Activated CD4-positive, alpha-beta T cell treated with anti-CD3 and anti-CD28 coated beads, Interleukin-2, amount 10 ng/mL, durations not matched to agents 24 days and 14 days (primary cell): ENCODE data around the gene RAI14. TPM values are rescaled to one million over a fixed set of nuclear protein-coding genes. Genes with fewer than 3 reads are reported as not detected.
"Not testable (repeated sequence)": the region's sequence is repeated elsewhere in the genome, so short reads cannot be mapped to it uniquely, and the experiment has no call there.

Experiments used
- DNase-seq: peaks from one replicate; pipeline ENCODE4 v3.0.0; 2022
- H3K27ac Mint-ChIP-seq: one replicate; pipeline ENCODE4 v1.8.0; 2022; ENCODE audit warnings: mild to moderate bottlenecking, mixed read lengths
- H3K27me3 Mint-ChIP-seq: one replicate; pipeline ENCODE4 v1.8.0; 2022; ENCODE audit warnings: mixed read lengths
- H3K36me3 Mint-ChIP-seq: one replicate; pipeline ENCODE4 v1.8.0; 2022; ENCODE audit warnings: low read depth, mild to moderate bottlenecking, mixed read lengths
- H3K4me1 Mint-ChIP-seq: one replicate; pipeline ENCODE4 v1.8.0; 2021; ENCODE audit warnings: mixed read lengths
- H3K4me3 Mint-ChIP-seq: one replicate; pipeline ENCODE4 v1.8.0; 2022; ENCODE audit warnings: mild to moderate bottlenecking, moderate library complexity, mixed read lengths
- H3K9me3 Mint-ChIP-seq: one replicate; pipeline ENCODE4 v1.8.0; 2021; ENCODE audit warnings: mixed read lengths
- intact Hi-C: fragments of 100-400 bp; cut with micrococcal nuclease; formaldehyde crosslinking; loops from one replicate; pipeline ENCODE4 v1.15.1; 2023
- total RNA-seq: library from RNA; stranded (reverse); gene quantifications from 2 replicates; pipeline ENCODE4 v1.2.3, GENCODE V29; 2022

Gene RAI14
- total RNA-seq, 1 donor from 2014 or later = 5.1 TPM

GRCh38 chr5:34692786-34693185 is 36.7 kb downstream of the RAI14 start:
- H3K4me3 Mint-ChIP-seq = no peak overlapping the region
- intact Hi-C loops = no loop called here
- no peaks in the 10 kb centered on the region for H3K36me3 Mint-ChIP-seq
- peaks cover 2% of the 10 kb centered on the region for H3K4me1 Mint-ChIP-seq
- no peaks in the 10 kb centered on the region for H3K9me3 Mint-ChIP-seq
- H3K27me3 Mint-ChIP-seq = no peaks in the 10 kb centered on the region
- H3K27ac Mint-ChIP-seq = no peak overlapping the region
- DNase-seq = no peak

- no peak overlapping the region for H3K4me3 Mint-ChIP-seq
- H3K36me3 Mint-ChIP-seq = no peaks in the 10 kb centered on the region
- no peak for DNase-seq
- intact Hi-C loops = no loop called here
- H3K9me3 Mint-ChIP-seq = no peaks in the 10 kb centered on the region
- no peaks in the 10 kb centered on the region for H3K27me3 Mint-ChIP-seq
- H3K27ac Mint-ChIP-seq = no peak overlapping the region
- peaks cover 2% of the 10 kb centered on the region for H3K4me1 Mint-ChIP-seq
Observed at GRCh38 chr5:34694012-34694411, 37.9 kb downstream of the RAI14 start.

- H3K4me1 Mint-ChIP-seq = peaks cover 2% of the 10 kb centered on the region
- no peaks in the 10 kb centered on the region for H3K27me3 Mint-ChIP-seq
- no peak overlapping the region for H3K4me3 Mint-ChIP-seq
- no peak overlapping the region for H3K27ac Mint-ChIP-seq
- no peaks in the 10 kb centered on the region for H3K9me3 Mint-ChIP-seq
- DNase-seq = no peak
- no peaks in the 10 kb centered on the region for H3K36me3 Mint-ChIP-seq
- intact Hi-C loops = no loop called here
Observed at GRCh38 chr5:34694685-34695084, 38.6 kb downstream of the RAI14 start.

GRCh38 chr5:34695275-34696027 is 39.3 kb downstream of the RAI14 start:
- Mint-ChIP-seq H3K4me3 (no peak overlapping the region), H3K4me1 (peaks cover 2% of the 10 kb centered on the region), H3K9me3 (no peaks in the 10 kb centered on the region), H3K36me3 (no peaks in the 10 kb centered on the region), H3K27ac (no peak overlapping the region), H3K27me3 (no peaks in the 10 kb centered on the region)
- intact Hi-C loops = no loop called here
- DNase-seq = peak; percentile 58

GRCh38 chr5:34697308-34698108 is 41.4 kb downstream of the RAI14 start:
- Mint-ChIP-seq H3K4me1 (peaks cover 2% of the 10 kb centered on the region), H3K4me3 (no peak overlapping the region), H3K36me3 (no peaks in the 10 kb centered on the region), H3K27me3 (no peaks in the 10 kb centered on the region), H3K9me3 (no peaks in the 10 kb centered on the region), H3K27ac (no peak overlapping the region)
- intact Hi-C loops = no loop called here
- no peak for DNase-seq

- Mint-ChIP-seq H3K36me3 (no peaks in the 10 kb centered on the region), H3K4me1 (peaks cover 2% of the 10 kb centered on the region), H3K9me3 (no peaks in the 10 kb centered on the region), H3K27me3 (no peaks in the 10 kb centered on the region), H3K4me3 (no peak overlapping the region), H3K27ac (no peak overlapping the region)
- no peak for DNase-seq
- intact Hi-C loops = no loop called here
Observed at GRCh38 chr5:34698109-34698419, 41.9 kb downstream of the RAI14 start.

GRCh38 chr5:34698754-34699153 is 42.6 kb downstream of the RAI14 start:
- Mint-ChIP-seq H3K27ac (no peak overlapping the region), H3K36me3 (no peaks in the 10 kb centered on the region), H3K4me3 (no peak overlapping the region), H3K9me3 (no peaks in the 10 kb centered on the region), H3K4me1 (peaks cover 2% of the 10 kb centered on the region), H3K27me3 (no peaks in the 10 kb centered on the region)
- DNase-seq = no peak
- intact Hi-C loops = no loop called here

- no peaks in the 10 kb centered on the region for H3K9me3 Mint-ChIP-seq
Observed at GRCh38 chr5:34699155-34700077, 43.3 kb downstream of the RAI14 start.

GRCh38 chr5:34700078-34700452 is 43.9 kb downstream of the RAI14 start:
- Mint-ChIP-seq H3K36me3 (no peaks in the 10 kb centered on the region), H3K9me3 (no peaks in the 10 kb centered on the region), H3K27me3 (no peaks in the 10 kb centered on the region), H3K4me3 (no peak overlapping the region), H3K27ac (no peak overlapping the region), H3K4me1 (peaks cover 2% of the 10 kb centered on the region)
- intact Hi-C loops = no loop called here
- DNase-seq = no peak

More at GRCh38 chr5:34699155-34700077, 43.3 kb downstream of the RAI14 start:
- H3K36me3 Mint-ChIP-seq = no peaks in the 10 kb centered on the region
- peaks cover 2% of the 10 kb centered on the region for H3K4me1 Mint-ChIP-seq
- intact Hi-C loops = no loop called here
- H3K27me3 Mint-ChIP-seq = no peaks in the 10 kb centered on the region
- no peak overlapping the region for H3K27ac Mint-ChIP-seq
- DNase-seq = no peak
- no peak overlapping the region for H3K4me3 Mint-ChIP-seq

- intact Hi-C loops, DNase-seq, H3K4me3 Mint-ChIP-seq, H3K4me1 Mint-ChIP-seq, H3K9me3 Mint-ChIP-seq, H3K36me3 Mint-ChIP-seq, H3K27me3 Mint-ChIP-seq, H3K27ac Mint-ChIP-seq: not testable (repeated sequence)
Observed at GRCh38 chr5:34701442-34701841, 45.3 kb downstream of the RAI14 start.

GRCh38 chr5:34703767-34704713 is 47.9 kb downstream of the RAI14 start:
- H3K4me1 Mint-ChIP-seq = no peaks in the 10 kb centered on the region
- no peak overlapping the region for H3K4me3 Mint-ChIP-seq
- no peak for DNase-seq
- H3K27me3 Mint-ChIP-seq = no peaks in the 10 kb centered on the region
- H3K36me3 Mint-ChIP-seq = no peaks in the 10 kb centered on the region
- H3K27ac Mint-ChIP-seq = no peak overlapping the region
- intact Hi-C loops = no loop called here
- H3K9me3 Mint-ChIP-seq = no peaks in the 10 kb centered on the region

GRCh38 chr5:34706084-34706483 is 50.0 kb downstream of the RAI14 start:
- no peaks in the 10 kb centered on the region for H3K9me3 Mint-ChIP-seq
- no peak overlapping the region for H3K27ac Mint-ChIP-seq
- no peaks in the 10 kb centered on the region for H3K27me3 Mint-ChIP-seq
- H3K4me3 Mint-ChIP-seq = no peak overlapping the region
- intact Hi-C loops = no loop called here
- DNase-seq = no peak
- no peaks in the 10 kb centered on the region for H3K36me3 Mint-ChIP-seq
- no peaks in the 10 kb centered on the region for H3K4me1 Mint-ChIP-seq

GRCh38 chr5:34707451-34708107 is 51.5 kb downstream of the RAI14 start:
- Mint-ChIP-seq H3K27me3 (no peaks in the 10 kb centered on the region), H3K36me3 (no peaks in the 10 kb centered on the region), H3K4me1 (no peaks in the 10 kb centered on the region), H3K4me3 (no peak overlapping the region), H3K9me3 (no peaks in the 10 kb centered on the region), H3K27ac (no peak overlapping the region)
- no peak for DNase-seq
- intact Hi-C loops = no loop called here
